GM19025 (cell line): ENCODE data around the gene MAP3K3.

Source experiments
- ATAC-seq: cut with Tn5 transposase; IDR thresholded peaks from one replicate; pipeline ENCODE4 v1.9.1; 2021; ENCODE audit warnings: mild to moderate bottlenecking, low read depth, moderate library complexity; ENCODE audit not compliant: unreplicated experiment

The MAP3K3 gene

DNA sequence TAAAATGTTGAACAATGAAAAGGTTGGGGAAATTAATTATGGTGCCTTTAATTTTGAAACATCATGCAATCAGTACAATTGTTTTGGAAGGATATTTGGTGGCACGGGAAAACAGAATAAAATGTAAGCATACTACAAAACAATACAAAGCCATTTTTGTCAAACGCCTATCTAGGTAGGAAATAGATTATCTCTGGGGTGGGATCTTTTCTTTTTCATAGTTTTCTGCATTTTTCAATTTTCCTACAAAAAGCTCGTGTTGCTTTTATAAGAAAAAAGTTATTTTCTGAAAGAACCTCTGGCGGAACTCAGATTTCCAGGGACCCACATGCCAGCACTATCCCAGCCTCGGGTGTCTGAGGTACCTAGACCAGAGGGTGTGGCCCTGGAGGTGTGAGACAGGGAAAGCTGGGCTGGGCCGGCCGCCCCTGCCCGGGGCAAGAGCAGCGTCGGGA, 961 bp upstream of the MAP3K3 start:
- ATAC-seq: no peak

- ATAC-seq: peak; percentile 23
Observed at GRCh38 chr17:63622574-63623390, 565 bp downstream of the MAP3K3 start.

DNA sequence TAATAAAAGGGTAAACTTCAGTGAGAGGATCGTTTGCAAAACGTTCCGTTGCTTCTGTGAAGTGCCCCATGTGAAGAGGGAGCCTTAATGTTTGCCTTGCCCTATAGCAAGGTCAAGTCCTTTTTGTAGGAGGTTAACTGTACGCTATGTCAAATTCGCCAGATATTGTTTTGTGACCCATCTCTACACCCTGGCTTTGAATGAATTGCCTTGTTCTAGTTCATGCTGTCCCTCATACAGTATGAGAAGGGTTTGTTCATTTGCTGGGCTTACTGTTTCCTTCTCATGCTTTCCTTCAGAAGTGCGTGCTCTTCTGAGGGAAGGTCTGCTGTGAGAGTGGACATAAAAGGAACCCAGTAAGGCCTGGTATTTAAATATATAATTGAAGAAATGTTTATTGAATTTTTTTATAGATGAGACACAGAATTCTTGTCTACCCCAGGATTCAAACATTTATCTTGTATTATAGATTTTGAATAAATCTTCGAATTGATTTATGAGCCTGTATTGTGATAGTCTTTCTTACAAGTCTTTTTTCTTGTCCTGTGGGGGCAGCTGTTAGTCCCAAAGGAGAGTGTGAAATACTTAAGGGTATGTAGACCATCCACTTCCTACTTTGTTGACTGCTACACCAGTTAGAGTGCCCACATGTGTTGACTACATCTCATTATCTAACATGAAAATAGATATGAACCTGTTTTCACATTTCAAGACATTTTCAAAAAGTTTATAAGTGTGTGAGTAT, 1.7 kb downstream of the MAP3K3 start:
- ATAC-seq: no peak

- no peak for ATAC-seq
Observed at GRCh38 chr17:63624531-63624880, 2.3 kb downstream of the MAP3K3 start.

- ATAC-seq: no peak
Observed at GRCh38 chr17:63626551-63627180, 4.4 kb downstream of the MAP3K3 start.

DNA sequence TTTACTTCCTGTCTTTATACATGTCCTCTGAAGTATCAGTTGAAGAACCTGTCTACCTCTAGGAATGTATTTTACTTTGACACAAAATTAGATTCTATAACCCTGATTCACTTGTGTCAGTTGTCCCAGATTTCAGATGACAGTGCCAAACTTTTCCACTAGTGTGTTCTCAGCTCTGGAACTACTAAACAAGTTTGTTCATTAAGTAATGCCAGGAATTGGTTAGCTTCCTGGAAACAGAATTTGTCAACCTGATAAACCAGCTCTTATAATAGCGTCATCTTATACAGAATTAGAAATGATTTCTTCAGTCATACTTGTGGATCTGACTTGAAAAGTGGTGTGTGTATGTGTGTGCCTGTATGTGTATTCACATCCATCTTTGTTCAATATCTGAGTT, 7.4 kb downstream of the MAP3K3 start:
- no peak for ATAC-seq

GRCh38 chr17:63631062-63631461, 8.8 kb downstream of the MAP3K3 start:
- ATAC-seq: no peak

DNA sequence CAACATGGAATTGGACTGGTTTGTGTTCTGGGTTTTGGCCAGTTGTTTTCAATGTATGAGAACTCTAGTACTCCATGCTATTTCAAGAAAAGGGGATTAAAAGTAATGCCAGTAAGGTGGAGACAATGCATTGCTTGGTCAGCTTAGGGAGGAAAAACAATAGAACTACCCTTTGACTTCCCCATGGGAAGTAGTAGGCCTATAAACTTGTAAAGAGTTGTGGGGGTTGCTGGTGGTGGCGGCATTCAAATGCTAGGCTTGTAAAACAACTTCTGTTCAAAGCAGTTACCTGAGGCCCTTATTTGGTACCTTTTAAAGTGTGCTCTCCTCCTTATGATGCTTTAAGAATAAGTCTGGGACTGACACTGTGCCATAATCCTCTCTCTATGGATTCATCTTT, 9.4 kb downstream of the MAP3K3 start:
- ATAC-seq: no peak

- no peak for ATAC-seq
Observed at GRCh38 chr17:63633742-63634141, 11.5 kb downstream of the MAP3K3 start.

- ATAC-seq: no peak
Observed at GRCh38 chr17:63634163-63634562, 11.9 kb downstream of the MAP3K3 start.

- ATAC-seq: no peak
Observed at GRCh38 chr17:63634816-63635215, 12.6 kb downstream of the MAP3K3 start.

DNA sequence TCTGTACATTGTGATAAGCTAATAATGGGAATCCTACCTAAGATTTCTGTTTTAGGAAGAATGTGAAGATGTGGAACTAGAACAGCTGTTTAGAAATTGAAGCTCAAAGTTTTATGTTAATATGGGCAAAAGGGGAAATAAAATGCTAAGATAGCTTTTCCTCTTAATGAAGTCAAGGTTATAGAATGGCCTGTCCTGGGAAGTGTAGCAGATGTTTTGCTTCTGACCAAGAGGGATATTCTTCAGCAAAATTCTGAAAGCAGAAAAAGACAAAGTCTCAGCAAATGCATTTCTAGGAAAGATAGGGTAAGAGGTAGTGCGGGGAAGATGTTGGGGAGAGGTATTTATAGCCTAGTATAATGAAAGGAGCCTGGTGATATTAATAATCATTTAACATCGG, 13.1 kb downstream of the MAP3K3 start:
- no peak for ATAC-seq

DNA sequence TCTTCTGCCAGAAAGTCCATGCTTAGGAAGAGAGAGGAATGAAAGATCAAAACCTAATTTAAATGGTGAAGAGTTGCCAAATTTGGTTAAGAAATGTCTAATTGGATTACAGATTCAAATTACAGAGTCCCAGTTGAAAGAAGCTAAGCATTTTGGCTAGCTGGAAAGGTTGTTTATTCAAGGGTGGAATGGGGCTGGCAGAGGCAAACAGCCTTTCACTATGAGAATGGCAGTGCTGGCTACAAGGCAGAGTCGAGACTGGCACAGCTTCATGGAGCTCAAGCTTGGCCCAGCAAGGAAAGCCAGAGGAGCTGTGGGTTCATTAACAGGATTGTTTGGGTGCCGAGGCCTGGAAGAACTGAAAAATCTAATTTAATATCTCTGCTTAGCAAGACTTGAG, 13.6 kb downstream of the MAP3K3 start:
- ATAC-seq: no peak

- no peak for ATAC-seq
Observed at GRCh38 chr17:63639125-63639524, 16.9 kb downstream of the MAP3K3 start.

GRCh38 chr17:63640038-63640437, 17.8 kb downstream of the MAP3K3 start:
- ATAC-seq: no peak

GRCh38 chr17:63641692-63642448, 19.7 kb downstream of the MAP3K3 start:
- ATAC-seq: no peak

DNA sequence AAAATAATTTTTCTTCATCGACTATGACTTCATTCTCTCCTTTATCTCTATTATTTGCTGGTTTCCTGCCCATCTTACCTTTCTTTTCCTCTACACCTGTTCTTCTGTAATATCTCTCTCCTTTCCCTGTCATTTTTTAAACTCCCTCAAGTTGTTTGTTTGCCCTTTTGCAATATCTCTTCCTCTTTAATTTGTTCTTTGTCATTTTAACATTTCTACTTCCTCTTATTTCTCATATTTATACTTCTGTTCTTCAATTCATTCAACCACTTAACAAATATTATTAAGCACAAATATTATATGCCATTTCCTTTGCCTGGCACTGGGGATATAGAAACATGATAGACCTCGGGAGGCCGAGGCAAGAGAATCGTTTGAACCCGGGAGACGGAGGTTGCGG, 22.6 kb downstream of the MAP3K3 start:
- no peak for ATAC-seq

DNA sequence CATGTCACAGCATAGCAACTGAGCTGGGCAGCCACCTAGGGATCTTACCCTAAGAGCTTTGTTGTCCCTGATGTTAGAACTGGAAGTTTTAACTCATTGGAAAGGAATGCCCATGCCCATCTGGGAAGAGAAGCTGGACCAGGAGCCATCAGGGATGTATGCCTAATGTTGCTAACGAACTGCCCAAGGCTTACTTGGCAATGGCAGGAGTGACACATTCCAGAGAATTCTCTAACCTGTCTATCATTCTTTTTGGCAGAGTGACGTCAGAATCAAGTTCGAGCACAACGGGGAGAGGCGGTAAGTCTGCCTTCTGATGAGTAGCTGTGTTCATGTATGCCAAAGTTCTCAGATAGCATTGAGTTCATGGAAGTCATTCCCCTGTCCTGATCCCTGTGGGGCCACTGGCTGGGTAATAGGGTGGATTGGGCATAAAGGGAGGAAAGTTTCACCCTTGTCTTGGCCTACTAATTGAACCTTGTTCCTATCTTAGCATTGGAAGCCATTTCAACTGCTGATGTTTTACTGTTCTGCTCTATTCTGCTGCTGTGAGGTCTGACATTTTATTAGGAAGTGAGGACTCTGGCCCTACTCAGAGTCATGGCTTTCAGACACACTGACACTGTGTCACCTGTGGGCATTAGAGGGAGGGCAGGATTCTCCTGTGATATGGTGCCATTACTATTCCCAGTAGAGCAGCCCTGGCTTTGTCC, 23.7 kb downstream of the MAP3K3 start:
- ATAC-seq: peak; percentile 54

DNA sequence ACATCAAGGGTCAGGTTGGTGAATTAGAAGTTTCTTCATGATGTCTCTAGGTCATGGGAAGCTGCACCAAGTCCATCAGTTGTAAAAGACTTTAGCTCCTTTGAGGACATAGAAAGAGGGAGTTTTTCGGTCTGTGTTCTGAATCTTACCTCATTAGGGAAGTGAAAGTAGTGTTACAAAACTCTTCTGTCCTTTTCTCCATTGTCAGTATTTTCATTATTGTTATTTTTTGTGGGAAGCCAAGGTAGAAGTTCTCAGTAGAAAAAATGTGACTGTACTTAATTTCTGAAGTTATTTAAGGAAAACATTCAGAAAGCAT, 24.2 kb downstream of the MAP3K3 start:
- ATAC-seq: peak; percentile 65

- ATAC-seq: no peak
Observed at GRCh38 chr17:63647065-63647725, 25.0 kb downstream of the MAP3K3 start.
